Panc1 (cell line): ENCODE results near the gene PTPRJ.

ENCODE experiments used
- CTCF ChIP-seq: fragments of 450-650 bp; IDR thresholded peaks from 2 replicates; pipeline ENCODE4 v1.5.1; 2017; ENCODE audit warnings: mild to moderate bottlenecking
- POLR2AphosphoS5 ChIP-seq: IDR thresholded peaks from 2 replicates; pipeline ENCODE4 v1.6.1; 2012; ENCODE audit warnings: mild to moderate bottlenecking, low read depth, low read length, moderate library complexity
- REST ChIP-seq, 2 experiments: IDR thresholded peaks; 2 replicates each; pipeline ENCODE4 v1.6.1; 2011 to 2012; ENCODE audit warnings: low read depth in 2 of 2, control low read depth in 1 of 2, low read length in 1 of 2, mild to moderate bottlenecking in 1 of 2, moderate library complexity in 1 of 2; ENCODE audit not compliant: insufficient read depth in 1 of 2
- SIN3A ChIP-seq: IDR thresholded peaks from 2 replicates; pipeline ENCODE4 v1.6.1; 2012; ENCODE audit warnings: low read depth, mild to moderate bottlenecking, low read length, moderate library complexity, borderline replicate concordance; ENCODE audit not compliant: insufficient read depth

- TF ChIP-seq CTCF (no peak), REST (IDR thresholded peaks at IDR 0.05; ENCODE audit: insufficient read depth in 1 of 2, low read depth in 2 of 2, low read length in 1 of 2) (no peak), POLR2AphosphoS5 (no peak), SIN3A (no peak)
Measured at GRCh38 chr11:47981667-47982404, 1.5 kb downstream of the PTPRJ start.
